Coronary artery (tissue), 2 donors: ENCODE measurements around the gene SAPCD1.

Experiments
- DNase-seq: peaks from one replicate; pipeline ENCODE4 v3.0.0-alpha.2; 2017; ENCODE audit warnings: low spot score
- H3K27ac ChIP-seq, 2 donors: fragments of 200-600 bp; sonication (generic); one replicate each; pipeline ENCODE4 v1.5.1; 2016 to 2019
- H3K4me3 ChIP-seq: fragments of 200-600 bp; sonication (generic); 2 replicates; pipeline ENCODE4 v1.5.1; 2016; ENCODE audit warnings: mild to moderate bottlenecking, moderate library complexity
- CTCF ChIP-seq: fragments of 200-600 bp; sonication (generic); IDR thresholded peaks from one replicate; pipeline ENCODE4 v1.5.1; 2019; ENCODE audit warnings: antibody characterized with exemption

SAPCD1 gene

GRCh38 chr6:31729979-31730630, 32.4 kb upstream of the SAPCD1 start:
- TF ChIP-seq CTCF: no peak
- DNase-seq: peak; percentile 95
- peak overlapping the region; percentile 91 for H3K4me3 ChIP-seq
- peak overlapping the region; percentile 86 to 99 for H3K27ac ChIP-seq

DNA sequence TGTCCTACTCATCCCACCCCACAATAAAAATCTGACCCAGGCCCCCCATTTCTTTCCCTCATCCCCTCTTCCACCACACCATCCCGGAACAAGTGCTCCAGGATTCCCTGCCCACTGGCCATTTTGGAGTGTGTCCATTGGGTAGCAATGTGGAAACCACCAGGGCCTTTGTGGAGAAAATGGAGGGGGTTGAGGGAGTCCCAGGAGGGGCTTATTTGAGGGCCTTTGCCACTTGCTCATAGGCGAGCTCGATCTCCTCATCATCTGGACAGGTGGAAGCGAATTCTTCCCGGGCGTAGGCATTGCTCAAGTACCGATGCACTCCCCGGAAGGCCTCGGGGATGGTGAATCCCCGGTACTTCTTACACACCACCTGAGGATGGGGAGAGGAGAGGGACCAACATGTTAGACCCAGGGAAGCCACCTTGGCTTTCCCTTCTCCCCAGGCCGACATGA, 31.8 kb upstream of the SAPCD1 start:
- Histone ChIP-seq H3K4me3 (peak overlapping the region; percentile 91), H3K27ac (peak overlapping the region; percentile 86 to 99)
- no peak for TF ChIP-seq CTCF
- no peak for DNase-seq

DNA sequence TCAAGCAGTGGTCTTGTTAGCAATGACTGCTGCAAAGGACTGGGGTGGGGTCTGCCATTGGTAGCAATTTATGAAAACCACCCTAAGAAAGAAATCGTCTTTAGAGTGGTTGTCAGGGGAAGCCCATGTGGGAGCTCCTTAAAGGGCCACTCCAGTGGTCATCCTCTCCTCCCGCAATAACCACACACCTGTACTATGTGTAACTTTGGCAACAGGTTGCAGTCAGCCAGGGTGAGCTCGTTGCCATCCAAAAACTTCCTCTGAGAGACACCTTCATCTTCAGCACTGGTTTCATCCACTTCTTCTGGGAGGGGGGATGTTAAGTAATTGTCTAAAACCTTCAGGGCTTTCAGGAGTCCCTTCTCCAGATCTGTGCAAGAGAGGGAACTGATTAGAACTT, 30.4 kb upstream of the SAPCD1 start:
- DNase-seq: no peak
- no peak for TF ChIP-seq CTCF
- Histone ChIP-seq H3K4me3 (no peak overlapping the region), H3K27ac (peak overlapping the region in 1 of 2 donors; percentile 4)

DNA sequence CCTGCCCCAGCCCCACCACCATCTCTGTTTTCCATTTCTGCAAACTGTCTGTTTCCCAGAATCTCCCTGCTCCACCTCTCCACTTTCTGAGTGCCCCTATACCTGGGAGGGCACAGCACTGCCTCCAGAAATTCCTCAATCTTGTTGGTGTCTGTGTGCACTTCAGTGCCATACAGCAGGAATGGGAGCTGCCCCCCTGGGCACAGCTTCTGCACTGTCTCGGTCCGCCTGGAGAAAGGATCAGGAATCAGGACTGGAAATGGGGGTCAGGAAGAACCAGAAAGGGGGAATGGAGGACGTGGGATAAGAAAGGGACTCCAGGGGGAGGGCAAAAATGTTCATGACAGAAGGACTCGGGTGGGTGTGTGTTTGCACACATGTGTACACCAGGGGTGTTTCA, 28.7 kb upstream of the SAPCD1 start:
- no peak for DNase-seq
- H3K27ac ChIP-seq: peak overlapping the region; percentile 94 to 96
- TF ChIP-seq CTCF: no peak
- H3K4me3 ChIP-seq: peak overlapping the region; percentile 76

- peak overlapping the region; percentile 76 for H3K4me3 ChIP-seq
- peak overlapping the region; percentile 94 to 96 for H3K27ac ChIP-seq
- TF ChIP-seq CTCF: no peak
- DNase-seq: no peak
Observed at GRCh38 chr6:31734247-31734820, 28.1 kb upstream of the SAPCD1 start.

- Histone ChIP-seq H3K4me3 (peak overlapping the region; percentile 76), H3K27ac (peak overlapping the region; percentile 94 to 96)
- no peak for DNase-seq
- TF ChIP-seq CTCF: no peak
Observed at GRCh38 chr6:31734821-31735406, 27.5 kb upstream of the SAPCD1 start.
